HG03064 (cell line): ENCODE results near the gene PLOD3.

Source experiments
- ATAC-seq: cut with Tn5 transposase; IDR thresholded peaks from one replicate; pipeline ENCODE4 v1.9.1; 2021; ENCODE audit warnings: low read depth; ENCODE audit not compliant: unreplicated experiment

Gene PLOD3

GRCh38 chr7:101186194-101186593, 31.2 kb downstream of the PLOD3 start:
- no peak for ATAC-seq

GRCh38 chr7:101185258-101185839, 32.0 kb downstream of the PLOD3 start:
- ATAC-seq = no peak

- no peak for ATAC-seq
Measured at GRCh38 chr7:101180130-101180755, 37.1 kb downstream of the PLOD3 start, which contains the start of gene NAT16. Gene NAT16, minus strand, starts transcription at chr7:101180293. Its CDS starts 5,486 bp downstream, at chr7:101174807.

GRCh38 chr7:101179713-101180112, 37.7 kb downstream of the PLOD3 start:
- no peak for ATAC-seq

GRCh38 chr7:101179117-101179516, 38.3 kb downstream of the PLOD3 start:
- ATAC-seq = no peak

GRCh38 chr7:101177644-101178043, 39.7 kb downstream of the PLOD3 start:
- no peak for ATAC-seq

GRCh38 chr7:101175664-101176063, 41.7 kb downstream of the PLOD3 start:
- ATAC-seq = no peak

- ATAC-seq = no peak
Measured at GRCh38 chr7:101174322-101174854, 43.0 kb downstream of the PLOD3 start.

GRCh38 chr7:101173752-101174244, 43.6 kb downstream of the PLOD3 start:
- no peak for ATAC-seq

GRCh38 chr7:101172854-101173751, 44.3 kb downstream of the PLOD3 start:
- no peak for ATAC-seq

GRCh38 chr7:101172005-101172853, 45.2 kb downstream of the PLOD3 start:
- no peak for ATAC-seq

GRCh38 chr7:101171442-101171837, 45.9 kb downstream of the PLOD3 start:
- no peak for ATAC-seq

GRCh38 chr7:101170617-101171441, 46.6 kb downstream of the PLOD3 start:
- ATAC-seq = no peak

GRCh38 chr7:101169838-101170551, 47.4 kb downstream of the PLOD3 start:
- ATAC-seq = no peak

- no peak for ATAC-seq
Measured at GRCh38 chr7:101169110-101169837, 48.1 kb downstream of the PLOD3 start.

GRCh38 chr7:101168412-101169049, 48.9 kb downstream of the PLOD3 start:
- no peak for ATAC-seq

GRCh38 chr7:101167645-101168411, 49.6 kb downstream of the PLOD3 start:
- no peak for ATAC-seq
